Measurements from ENCODE around the gene EDEM3.

- no peak for TF ChIP-seq CTCF (IDR thresholded peaks at IDR 0.05)
- TF ChIP-seq POLR2A (IDR thresholded peaks at IDR 0.05), result no peak
These were observed 8.6 kb downstream of the EDEM3 start for GRCh38 chr1:184745929-184746638.
